Suprapubic skin (tissue), 4 donors: ENCODE results near the gene PRDM11. TPM values are rescaled to one million over a fixed set of nuclear protein-coding genes. Genes with fewer than 3 reads are reported as not detected.
"Not testable (repeated sequence)": the region's sequence is repeated elsewhere in the genome, so short reads cannot be mapped to it uniquely, and the experiment has no call there.

Experiments
- DNase-seq, 2 donors: peaks; one replicate each; pipeline ENCODE4 v3.0.0-alpha.2; 2019; ENCODE audit warnings: low spot score in 2 of 2
- H3K27ac ChIP-seq: fragments of 200-600 bp; sonication (generic); one replicate; pipeline ENCODE4 v1.5.1; 2019
- H3K27me3 ChIP-seq: fragments of 200-600 bp; sonication (generic); one replicate; pipeline ENCODE4 v1.5.1; 2019
- H3K36me3 ChIP-seq: fragments of 200-600 bp; sonication (generic); one replicate; pipeline ENCODE4 v1.5.1; 2019
- H3K4me1 ChIP-seq: fragments of 200-600 bp; sonication (generic); one replicate; pipeline ENCODE4 v1.5.1; 2019
- H3K4me3 ChIP-seq: fragments of 200-600 bp; sonication (generic); one replicate; pipeline ENCODE4 v1.5.1; 2019; ENCODE audit warnings: mild to moderate bottlenecking
- H3K9me3 ChIP-seq: fragments of 200-600 bp; sonication (generic); one replicate; pipeline ENCODE4 v1.5.1; 2019
- EP300 ChIP-seq: sonication (generic); formaldehyde crosslinking; IDR thresholded peaks from one replicate; pipeline ENCODE4 v1.6.1; 2017; ENCODE audit warnings: antibody characterized with exemption
- POLR2A ChIP-seq, 2 donors: fragments of 450-650 bp; IDR thresholded peaks; one replicate each; pipeline ENCODE4 v1.6.1; 2017; ENCODE audit warnings: antibody characterized with exemption in 2 of 2, mild to moderate bottlenecking in 2 of 2, moderate library complexity in 2 of 2
- POLR2AphosphoS5 ChIP-seq, 3 donors: sonication (generic); formaldehyde crosslinking; IDR thresholded peaks; one replicate each; pipeline ENCODE4 v1.6.1; 2017; ENCODE audit warnings: antibody characterized with exemption in 3 of 3
- WGBS: methylation state at CpG from one replicate; pipeline ENCODE4 v1.1.5; 2018; 5-methylcytosine and 5-hydroxymethylcytosine counted together
- total RNA-seq, 4 donors: library from RNA; depleted of rRNA; stranded (reverse); fragments of >200 nt; gene quantifications; one replicate each; pipeline ENCODE4 v1.1.0, GENCODE V29; 2016
- TF ChIP-seq, protein P1 (sequence below), 2 donors: fragments of 200-600 bp in 1 of 2; fragments of 450-650 bp in 1 of 2; sonication (generic) in 1 of 2; IDR thresholded peaks; one replicate each; pipeline ENCODE4 v1.5.1; 2016 to 2019; ENCODE audit warnings: antibody characterized with exemption in 2 of 2, mild to moderate bottlenecking in 1 of 2, moderate library complexity in 1 of 2

PRDM11 gene
- total RNA-seq, 4 donors from 2014 or later = 9.1 to 11.9 (median 11.0) TPM

DNA sequence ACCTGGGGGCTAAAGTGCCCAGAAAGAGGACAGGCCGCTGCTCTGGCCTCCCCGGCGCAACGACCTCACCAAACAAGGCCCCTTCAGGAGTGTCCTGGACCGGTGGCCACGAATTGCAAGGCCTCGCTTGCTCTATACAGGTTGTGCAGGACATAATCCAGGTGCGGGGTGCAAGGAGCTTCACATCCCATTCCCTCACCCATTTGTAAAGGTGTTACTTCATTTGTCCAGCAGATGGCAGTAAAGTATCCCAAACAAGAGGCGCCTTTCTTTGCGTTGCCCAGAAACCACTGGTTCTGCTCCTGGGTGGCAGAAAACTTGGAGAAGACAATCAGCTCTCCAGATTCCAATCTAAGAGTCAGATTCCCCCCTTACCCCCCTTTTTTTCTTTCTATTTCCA, 35.9 kb upstream of the PRDM11 start:
- no peak for TF ChIP-seq POLR2A (IDR thresholded peaks at IDR 0.05)
- TF ChIP-seq, protein P1, sequence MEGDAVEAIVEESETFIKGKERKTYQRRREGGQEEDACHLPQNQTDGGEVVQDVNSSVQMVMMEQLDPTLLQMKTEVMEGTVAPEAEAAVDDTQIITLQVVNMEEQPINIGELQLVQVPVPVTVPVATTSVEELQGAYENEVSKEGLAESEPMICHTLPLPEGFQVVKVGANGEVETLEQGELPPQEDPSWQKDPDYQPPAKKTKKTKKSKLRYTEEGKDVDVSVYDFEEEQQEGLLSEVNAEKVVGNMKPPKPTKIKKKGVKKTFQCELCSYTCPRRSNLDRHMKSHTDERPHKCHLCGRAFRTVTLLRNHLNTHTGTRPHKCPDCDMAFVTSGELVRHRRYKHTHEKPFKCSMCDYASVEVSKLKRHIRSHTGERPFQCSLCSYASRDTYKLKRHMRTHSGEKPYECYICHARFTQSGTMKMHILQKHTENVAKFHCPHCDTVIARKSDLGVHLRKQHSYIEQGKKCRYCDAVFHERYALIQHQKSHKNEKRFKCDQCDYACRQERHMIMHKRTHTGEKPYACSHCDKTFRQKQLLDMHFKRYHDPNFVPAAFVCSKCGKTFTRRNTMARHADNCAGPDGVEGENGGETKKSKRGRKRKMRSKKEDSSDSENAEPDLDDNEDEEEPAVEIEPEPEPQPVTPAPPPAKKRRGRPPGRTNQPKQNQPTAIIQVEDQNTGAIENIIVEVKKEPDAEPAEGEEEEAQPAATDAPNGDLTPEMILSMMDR (IDR thresholded peaks at IDR 0.05) = peak; percentile 61 to 66
- Histone ChIP-seq H3K4me3 (no peak overlapping the region), H3K4me1 (peaks cover 3% of the 10 kb centered on the region), H3K9me3 (no peaks in the 10 kb centered on the region), H3K27me3 (peaks cover 9% of the 10 kb centered on the region), H3K27ac (no peak overlapping the region), H3K36me3 (no peaks in the 10 kb centered on the region)
- no peak for DNase-seq
- 0% methylated on average over 2 of the region's 10 CpGs for WGBS

GRCh38 chr11:45113807-45114206, 32.6 kb upstream of the PRDM11 start:
- no peak overlapping the region for H3K27ac ChIP-seq
- H3K4me1 ChIP-seq = no peaks in the 10 kb centered on the region
- no peak overlapping the region for H3K4me3 ChIP-seq
- H3K27me3 ChIP-seq = peaks cover 22% of the 10 kb centered on the region
- no peak for DNase-seq
- H3K9me3 ChIP-seq = no peaks in the 10 kb centered on the region
- H3K36me3 ChIP-seq = no peaks in the 10 kb centered on the region
- TF ChIP-seq EP300 = no peak
- no peak for TF ChIP-seq POLR2A (IDR thresholded peaks at IDR 0.05)
- no peak for TF ChIP-seq POLR2AphosphoS5 (IDR thresholded peaks at IDR 0.05)
- TF ChIP-seq, protein P1 (IDR thresholded peaks at IDR 0.05) = no peak

GRCh38 chr11:45127836-45128235, 18.6 kb upstream of the PRDM11 start:
- not testable (repeated sequence) for H3K27ac ChIP-seq, H3K4me3 ChIP-seq, H3K36me3 ChIP-seq, DNase-seq, H3K4me1 ChIP-seq, H3K9me3 ChIP-seq, H3K27me3 ChIP-seq
- WGBS = 86% methylated on average over 5 of the region's 9 CpGs

GRCh38 chr11:45133878-45134277, 12.6 kb upstream of the PRDM11 start:
- Histone ChIP-seq H3K36me3 (no peaks in the 10 kb centered on the region), H3K9me3 (no peaks in the 10 kb centered on the region), H3K27me3 (peaks cover 15% of the 10 kb centered on the region), H3K27ac (no peak overlapping the region), H3K4me1 (no peaks in the 10 kb centered on the region), H3K4me3 (no peak overlapping the region)
- DNase-seq = no peak
- WGBS = 71% methylated on average over 2 of the region's 2 CpGs
- no peak for TF ChIP-seq POLR2AphosphoS5 (IDR thresholded peaks at IDR 0.05)
- TF ChIP-seq POLR2A (IDR thresholded peaks at IDR 0.05) = no peak
- TF ChIP-seq, protein P1 (IDR thresholded peaks at IDR 0.05) = no peak
- TF ChIP-seq EP300 = no peak

DNA sequence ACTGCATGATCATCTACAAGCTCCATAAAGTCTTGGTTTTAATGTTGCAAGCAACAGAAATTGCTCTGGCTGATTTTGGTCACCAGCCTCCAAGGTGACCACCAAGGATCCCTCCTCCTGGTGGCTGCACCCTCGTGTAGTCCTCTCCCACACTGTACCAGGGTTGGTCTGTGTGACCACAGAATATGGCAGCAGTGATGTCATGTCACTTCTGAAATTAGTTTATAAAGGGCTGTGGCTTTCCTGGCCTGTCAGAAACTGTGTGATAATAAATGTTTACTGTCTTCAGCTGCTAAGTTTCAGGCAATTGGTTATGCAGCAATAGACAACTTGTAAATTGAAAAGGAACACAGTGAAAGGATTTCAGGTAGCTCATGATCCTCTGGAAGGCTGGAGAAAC, 5.3 kb upstream of the PRDM11 start:
- DNase-seq = no peak
- Histone ChIP-seq H3K4me3 (no peak overlapping the region), H3K36me3 (no peaks in the 10 kb centered on the region), H3K27me3 (peaks cover 4% of the 10 kb centered on the region), H3K4me1 (peaks cover 9% of the 10 kb centered on the region), H3K27ac (no peak overlapping the region), H3K9me3 (no peaks in the 10 kb centered on the region)
- 80% methylated on average over 1 of the region's 1 CpG for WGBS
- no peak for TF ChIP-seq POLR2AphosphoS5 (IDR thresholded peaks at IDR 0.05)
- TF ChIP-seq, protein P1 (IDR thresholded peaks at IDR 0.05) = no peak
- no peak for TF ChIP-seq EP300
- TF ChIP-seq POLR2A (IDR thresholded peaks at IDR 0.05) = no peak

DNA sequence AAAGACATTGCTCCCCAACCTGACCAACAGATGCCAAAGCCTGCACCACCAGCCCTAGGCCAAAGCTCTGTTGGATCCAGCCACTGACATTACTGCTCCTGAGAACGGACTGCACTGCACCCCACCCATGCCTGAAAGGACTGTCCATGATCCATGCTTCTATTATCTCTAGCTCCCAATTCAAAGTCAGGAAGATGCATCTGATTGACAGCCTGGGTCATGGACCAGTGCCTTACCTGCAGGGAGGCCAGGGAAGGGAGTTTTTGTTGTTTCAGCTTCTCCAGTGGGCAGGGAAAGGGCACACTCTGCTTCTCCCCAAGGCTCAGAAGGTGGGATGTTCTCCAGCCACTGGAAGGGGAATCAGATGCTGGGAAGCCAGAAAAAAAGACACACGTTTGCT, 4.8 kb upstream of the PRDM11 start:
- H3K27ac ChIP-seq = no peak overlapping the region
- no peaks in the 10 kb centered on the region for H3K36me3 ChIP-seq
- DNase-seq = no peak
- H3K4me3 ChIP-seq = no peak overlapping the region
- 94% methylated on average over 2 of the region's 2 CpGs for WGBS
- peaks cover 9% of the 10 kb centered on the region for H3K4me1 ChIP-seq
- TF ChIP-seq EP300 (no peak), POLR2AphosphoS5 (IDR thresholded peaks at IDR 0.05) (no peak), POLR2A (IDR thresholded peaks at IDR 0.05) (no peak)
- TF ChIP-seq, protein P1 (IDR thresholded peaks at IDR 0.05) = no peak
- no peaks in the 10 kb centered on the region for H3K9me3 ChIP-seq
- H3K27me3 ChIP-seq = peaks cover 4% of the 10 kb centered on the region
